ENCODE results near the gene CDCA5.

DNA sequence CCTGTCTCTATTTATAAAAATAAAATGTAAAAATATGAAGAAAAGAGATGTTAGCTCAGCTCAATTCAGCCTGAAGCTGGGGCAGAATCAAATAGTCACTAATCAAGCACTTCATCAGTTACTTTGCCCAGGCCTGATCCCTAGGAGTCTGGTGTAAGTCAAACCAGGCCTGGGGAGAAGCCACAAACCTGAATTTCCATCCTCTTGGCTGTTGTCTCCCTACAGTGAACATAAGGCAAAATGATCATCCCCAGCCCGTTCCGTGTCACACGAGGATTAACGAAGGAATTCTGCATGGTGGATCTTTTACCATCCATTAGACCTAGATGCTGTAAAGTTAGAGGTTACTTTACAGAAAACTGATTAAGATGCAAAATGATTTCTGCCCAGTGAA is 19.0 kb downstream of the CDCA5 start:
- TF ChIP-seq, protein P1, sequence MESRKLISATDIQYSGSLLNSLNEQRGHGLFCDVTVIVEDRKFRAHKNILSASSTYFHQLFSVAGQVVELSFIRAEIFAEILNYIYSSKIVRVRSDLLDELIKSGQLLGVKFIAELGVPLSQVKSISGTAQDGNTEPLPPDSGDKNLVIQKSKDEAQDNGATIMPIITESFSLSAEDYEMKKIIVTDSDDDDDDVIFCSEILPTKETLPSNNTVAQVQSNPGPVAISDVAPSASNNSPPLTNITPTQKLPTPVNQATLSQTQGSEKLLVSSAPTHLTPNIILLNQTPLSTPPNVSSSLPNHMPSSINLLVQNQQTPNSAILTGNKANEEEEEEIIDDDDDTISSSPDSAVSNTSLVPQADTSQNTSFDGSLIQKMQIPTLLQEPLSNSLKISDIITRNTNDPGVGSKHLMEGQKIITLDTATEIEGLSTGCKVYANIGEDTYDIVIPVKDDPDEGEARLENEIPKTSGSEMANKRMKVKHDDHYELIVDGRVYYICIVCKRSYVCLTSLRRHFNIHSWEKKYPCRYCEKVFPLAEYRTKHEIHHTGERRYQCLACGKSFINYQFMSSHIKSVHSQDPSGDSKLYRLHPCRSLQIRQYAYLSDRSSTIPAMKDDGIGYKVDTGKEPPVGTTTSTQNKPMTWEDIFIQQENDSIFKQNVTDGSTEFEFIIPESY (IDR thresholded peaks at IDR 0.05; ENCODE audit: extremely low read depth, insufficient replicate concordance, low read length): no peak
- no peak for TF ChIP-seq POLR2A (IDR thresholded peaks at IDR 0.05; ENCODE audit: borderline replicate concordance, extremely low read depth, insufficient read depth, insufficient read length)
- no peak for TF ChIP-seq CTCF (IDR thresholded peaks at IDR 0.05 in 2 of 3, conservative IDR thresholded peaks at IDR 0.05 in 1 of 3; ENCODE audit: borderline replicate concordance in 1 of 3, insufficient read depth in 1 of 3, low read depth in 2 of 3, low read length in 2 of 3)
- TF ChIP-seq EGR1 (IDR thresholded peaks at IDR 0.05; ENCODE audit: low read depth): no peak
